ENCODE measurements around the gene HOXA4.

HOXA4 gene

GRCh38 chr7:27157702-27158431 lies 27.3 kb upstream of the HOXA4 start:
- DNase-seq: no peak

- DNase-seq: no peak
These were observed 26.6 kb upstream of the HOXA4 start for GRCh38 chr7:27156916-27157701.

- DNase-seq: no peak
These were observed 25.9 kb upstream of the HOXA4 start, which contains the start of gene HOXA7 for GRCh38 chr7:27156508-27156898. Gene HOXA7 (minus strand): TSS chr7:27156675. CDS start chr7:27156545, 130 bp downstream.

- DNase-seq: no peak
These were observed 25.4 kb upstream of the HOXA4 start for GRCh38 chr7:27155816-27156507.

GRCh38 chr7:27154901-27155815 lies 24.6 kb upstream of the HOXA4 start:
- no peak for DNase-seq

- no peak for DNase-seq
These were observed 23.8 kb upstream of the HOXA4 start for GRCh38 chr7:27154369-27154768.

GRCh38 chr7:27153526-27153925 lies 23.0 kb upstream of the HOXA4 start:
- DNase-seq: peak; percentile 19 to 20

- no peak for DNase-seq
These were observed 22.4 kb upstream of the HOXA4 start for GRCh38 chr7:27152816-27153442.

GRCh38 chr7:27151931-27152815 lies 21.6 kb upstream of the HOXA4 start, which contains the start of gene HOXA3:
Gene HOXA3 (minus strand): TSS chr7:27152583. CDS start chr7:27110640, 41,943 bp downstream.
- no peak for DNase-seq

- no peak for DNase-seq
These were observed 20.9 kb upstream of the HOXA4 start for GRCh38 chr7:27151341-27151930.

- DNase-seq: peak; percentile 83 to 88
These were observed 20.2 kb upstream of the HOXA4 start for GRCh38 chr7:27150568-27151340.

- peak in 1 of 2 experiments; percentile 62 for DNase-seq
These were observed 19.4 kb upstream of the HOXA4 start for GRCh38 chr7:27149842-27150567.

GRCh38 chr7:27148756-27149641 lies 18.4 kb upstream of the HOXA4 start:
- no peak for DNase-seq

GRCh38 chr7:27148031-27148755 lies 17.6 kb upstream of the HOXA4 start:
- no peak for DNase-seq

- DNase-seq: no peak
These were observed 16.9 kb upstream of the HOXA4 start, which contains the start of gene HOXA6 for GRCh38 chr7:27147199-27148030. Gene HOXA6 (minus strand): TSS chr7:27147774. CDS start chr7:27147749, 25 bp downstream.

All from Kasumi-1 (cell line).